Trophoblast cell (in vitro differentiated cells and primary cell): ENCODE measurements around the gene RAB27A.

Source experiments
- DNase-seq, 2 donors: peaks; one replicate each; pipeline ENCODE4 v3.0.0-alpha.2; 2016
- H2AFZ ChIP-seq: 2 replicates; pipeline ENCODE4 v1.6.1; 2013; ENCODE audit warnings: low read length, moderate library complexity, mild to moderate bottlenecking; ENCODE audit not compliant: insufficient read depth, poor library complexity
- H2AK5ac ChIP-seq: 2 replicates; pipeline ENCODE4 v1.6.1; 2013; ENCODE audit warnings: mild to moderate bottlenecking, low read length
- H2BK120ac ChIP-seq: 2 replicates; pipeline ENCODE4 v1.6.1; 2013; ENCODE audit warnings: low read length, mild to moderate bottlenecking, moderate library complexity; ENCODE audit not compliant: insufficient read depth, poor library complexity
- H2BK12ac ChIP-seq: 2 replicates; pipeline ENCODE4 v1.6.1; 2013; ENCODE audit warnings: mild to moderate bottlenecking, low read length, moderate library complexity
- H2BK5ac ChIP-seq: 2 replicates; pipeline ENCODE4 v1.6.1; 2013; ENCODE audit warnings: low read length, low read depth, moderate library complexity, mild to moderate bottlenecking; ENCODE audit not compliant: poor library complexity
- H3K14ac ChIP-seq: 2 replicates; pipeline ENCODE4 v1.6.1; 2013; ENCODE audit warnings: mild to moderate bottlenecking, low read length
- H3K18ac ChIP-seq: 2 replicates; pipeline ENCODE4 v1.6.1; 2013; ENCODE audit warnings: mild to moderate bottlenecking, low read length
- H3K23ac ChIP-seq: 2 replicates; pipeline ENCODE4 v1.6.1; 2013; ENCODE audit warnings: low read length
- H3K27ac ChIP-seq: 2 replicates; pipeline ENCODE4 v1.5.1; 2013; ENCODE audit warnings: low read depth, mild to moderate bottlenecking, inconsistent platforms, low read length, moderate library complexity
- H3K27me3 ChIP-seq: 2 replicates; pipeline ENCODE4 v1.6.1; 2013; ENCODE audit warnings: inconsistent platforms, mild to moderate bottlenecking, low read length, moderate library complexity; ENCODE audit not compliant: insufficient read depth
- H3K36me3 ChIP-seq, 2 experiments: 1 replicate in 1 of 2; 2 replicates in 1 of 2; pipeline ENCODE4 v1.6.1; 2013; ENCODE audit warnings: low read length in 2 of 2, mild to moderate bottlenecking in 2 of 2, moderate library complexity in 1 of 2; ENCODE audit not compliant: insufficient read depth in 2 of 2, control insufficient read depth in 1 of 2
- H3K4ac ChIP-seq: 2 replicates; pipeline ENCODE4 v1.6.1; 2013; ENCODE audit warnings: low read depth, mild to moderate bottlenecking, low read length, moderate library complexity
- H3K4me1 ChIP-seq, 2 experiments: 1 replicate in 1 of 2; 2 replicates in 1 of 2; pipeline ENCODE4 v1.6.1; 2013; ENCODE audit warnings: low read length in 2 of 2, mild to moderate bottlenecking in 2 of 2, moderate library complexity in 1 of 2; ENCODE audit not compliant: insufficient read depth in 2 of 2, control insufficient read depth in 1 of 2
- H3K4me2 ChIP-seq: 2 replicates; pipeline ENCODE4 v1.6.1; 2013; ENCODE audit warnings: inconsistent platforms, mild to moderate bottlenecking, low read length, moderate library complexity
- H3K4me3 ChIP-seq: 2 replicates; pipeline ENCODE4 v1.5.1; 2013; ENCODE audit warnings: mild to moderate bottlenecking, low read depth, low read length, inconsistent platforms
- H3K79me1 ChIP-seq: one replicate; pipeline ENCODE4 v1.6.1; 2013; ENCODE audit warnings: low read length
- H3K79me2 ChIP-seq: 2 replicates; pipeline ENCODE4 v1.6.1; 2013; ENCODE audit warnings: low read length, mild to moderate bottlenecking; ENCODE audit not compliant: control insufficient read depth, insufficient read depth, poor library complexity
- H3K9ac ChIP-seq: 2 replicates; pipeline ENCODE4 v1.6.1; 2013; ENCODE audit warnings: mild to moderate bottlenecking, low read length
- H3K9me3 ChIP-seq: 2 replicates; pipeline ENCODE4 v1.6.1; 2013; ENCODE audit warnings: low read depth, mild to moderate bottlenecking, control low read depth, inconsistent platforms, low read length; ENCODE audit not compliant: insufficient read depth
- H4K12ac ChIP-seq: 2 replicates; pipeline ENCODE4 v1.6.1; 2013; ENCODE audit warnings: low read depth, mild to moderate bottlenecking, low read length, moderate library complexity
- H4K8ac ChIP-seq: 2 replicates; pipeline ENCODE4 v1.6.1; 2013; ENCODE audit warnings: low read depth, mild to moderate bottlenecking, low read length, moderate library complexity
- H4K91ac ChIP-seq: one replicate; pipeline ENCODE4 v1.6.1; 2013; ENCODE audit warnings: low read depth, mild to moderate bottlenecking, low read length, moderate library complexity
- WGBS: extraction: QIAGEN DNeasy Blood & Tissue Kit; methylation state at CpG from one replicate; pipeline ENCODE4 v1.1.7; 2013; ENCODE audit warnings: missing lambda C conversion rate; ENCODE audit not compliant: insufficient read length, insufficient coverage; ENCODE audit errors: extremely low coverage; 5-methylcytosine and 5-hydroxymethylcytosine counted together

The RAB27A gene

GRCh38 chr15:55222588-55222987 is 67.0 kb downstream of the RAB27A start:
- peaks cover 7 to 8% of the 10 kb centered on the region in 2 experiments for H3K4me1 ChIP-seq
- no peaks in the 10 kb centered on the region for H3K27me3 ChIP-seq
- no peak overlapping the region for H3K23ac ChIP-seq
- DNase-seq: no peak
- H3K4me2 ChIP-seq: no peak overlapping the region
- no peak overlapping the region for H4K12ac ChIP-seq
- no peak overlapping the region for H2BK5ac ChIP-seq
- no peaks in the 10 kb centered on the region for H3K9me3 ChIP-seq
- H4K8ac ChIP-seq: no peak overlapping the region
- no peak overlapping the region for H3K27ac ChIP-seq
- no peak overlapping the region for H2BK12ac ChIP-seq
- H3K79me2 ChIP-seq: no peaks in the 10 kb centered on the region
- H3K79me1 ChIP-seq: no peaks in the 10 kb centered on the region
- H3K18ac ChIP-seq: no peak overlapping the region
- H4K91ac ChIP-seq: no peak overlapping the region
- H2AFZ ChIP-seq: no peak overlapping the region
- no peak overlapping the region for H3K14ac ChIP-seq
- H2AK5ac ChIP-seq: no peak overlapping the region
- H3K36me3 ChIP-seq: no peaks in the 10 kb centered on the region
- H3K4me3 ChIP-seq: no peak overlapping the region
- H2BK120ac ChIP-seq: no peak overlapping the region
- H3K4ac ChIP-seq: no peak overlapping the region
- no peak overlapping the region for H3K9ac ChIP-seq

GRCh38 chr15:55221090-55222011 is 68.3 kb downstream of the RAB27A start:
- no peak overlapping the region for H2BK120ac ChIP-seq
- no CpG with 5 or more reads among the region's 6 CpGs for WGBS
- H3K27ac ChIP-seq: peak overlapping the region; percentile 7
- no peak overlapping the region for H4K8ac ChIP-seq
- H3K79me1 ChIP-seq: no peaks in the 10 kb centered on the region
- no peak overlapping the region for H2BK12ac ChIP-seq
- H3K18ac ChIP-seq: no peak overlapping the region
- no peak overlapping the region for H4K91ac ChIP-seq
- peak; percentile 21 to 87 for DNase-seq
- no peaks in the 10 kb centered on the region for H3K36me3 ChIP-seq
- no peaks in the 10 kb centered on the region for H3K79me2 ChIP-seq
- no peaks in the 10 kb centered on the region for H3K9me3 ChIP-seq
- no peak overlapping the region for H2BK5ac ChIP-seq
- H3K27me3 ChIP-seq: no peaks in the 10 kb centered on the region
- H3K4me1 ChIP-seq: peaks cover 7 to 8% of the 10 kb centered on the region in 2 experiments
- no peak overlapping the region for H3K23ac ChIP-seq
- H3K9ac ChIP-seq: no peak overlapping the region
- H3K4me3 ChIP-seq: no peak overlapping the region
- H2AFZ ChIP-seq: no peak overlapping the region
- no peak overlapping the region for H2AK5ac ChIP-seq
- no peak overlapping the region for H4K12ac ChIP-seq
- no peak overlapping the region for H3K4ac ChIP-seq
- no peak overlapping the region for H3K14ac ChIP-seq
- H3K4me2 ChIP-seq: peak overlapping the region; percentile 22

GRCh38 chr15:55220606-55221005 is 69.0 kb downstream of the RAB27A start:
- peak overlapping the region; percentile 4 for H3K27ac ChIP-seq
- H3K79me1 ChIP-seq: no peaks in the 10 kb centered on the region
- H2BK12ac ChIP-seq: no peak overlapping the region
- no peaks in the 10 kb centered on the region for H3K36me3 ChIP-seq
- no peaks in the 10 kb centered on the region for H3K27me3 ChIP-seq
- DNase-seq: no peak
- no peak overlapping the region for H2BK120ac ChIP-seq
- H3K4me3 ChIP-seq: no peak overlapping the region
- no peak overlapping the region for H2BK5ac ChIP-seq
- H3K23ac ChIP-seq: no peak overlapping the region
- H4K8ac ChIP-seq: no peak overlapping the region
- no peak overlapping the region for H3K18ac ChIP-seq
- no peaks in the 10 kb centered on the region for H3K9me3 ChIP-seq
- no peak overlapping the region for H3K9ac ChIP-seq
- no peak overlapping the region for H4K91ac ChIP-seq
- H4K12ac ChIP-seq: no peak overlapping the region
- peak overlapping the region; percentile 22 for H3K4me2 ChIP-seq
- no peak overlapping the region for H3K14ac ChIP-seq
- H3K4ac ChIP-seq: no peak overlapping the region
- H3K4me1 ChIP-seq: peaks cover 7 to 8% of the 10 kb centered on the region in 2 experiments
- H2AK5ac ChIP-seq: no peak overlapping the region
- H2AFZ ChIP-seq: no peak overlapping the region
- H3K79me2 ChIP-seq: no peaks in the 10 kb centered on the region

- Histone ChIP-seq H2BK12ac (no peak overlapping the region), H2AFZ (no peak overlapping the region), H3K79me2 (no peaks in the 10 kb centered on the region), H3K36me3 (no peaks in the 10 kb centered on the region), H2BK120ac (no peak overlapping the region), H3K79me1 (no peaks in the 10 kb centered on the region), H4K12ac (no peak overlapping the region), H3K4ac (no peak overlapping the region), H3K23ac (no peak overlapping the region), H4K8ac (no peak overlapping the region), H2AK5ac (no peak overlapping the region), H3K9ac (no peak overlapping the region), H3K27me3 (no peaks in the 10 kb centered on the region), H4K91ac (no peak overlapping the region), H3K4me3 (no peak overlapping the region), H3K9me3 (no peaks in the 10 kb centered on the region), H3K4me2 (no peak overlapping the region), H3K18ac (no peak overlapping the region), H3K14ac (no peak overlapping the region), H2BK5ac (no peak overlapping the region), H3K4me1 (peaks cover 7 to 8% of the 10 kb centered on the region in 2 experiments), H3K27ac (no peak overlapping the region)
- no peak for DNase-seq
- WGBS: no CpG with 5 or more reads among the region's 2 CpGs
These were observed 71.6 kb downstream of the RAB27A start for GRCh38 chr15:55218056-55218455.
